ENCODE measurements around the gene PTPRQ. TPM values are rescaled to one million over a fixed set of nuclear protein-coding genes. Genes with fewer than 3 reads are reported as not detected.

The PTPRQ gene
- total and polyA plus RNA-seq, 9 of the 15 experiments (the other 6 are each of a cell fraction or from before 2014, with no cell fraction given): not detected

DNA sequence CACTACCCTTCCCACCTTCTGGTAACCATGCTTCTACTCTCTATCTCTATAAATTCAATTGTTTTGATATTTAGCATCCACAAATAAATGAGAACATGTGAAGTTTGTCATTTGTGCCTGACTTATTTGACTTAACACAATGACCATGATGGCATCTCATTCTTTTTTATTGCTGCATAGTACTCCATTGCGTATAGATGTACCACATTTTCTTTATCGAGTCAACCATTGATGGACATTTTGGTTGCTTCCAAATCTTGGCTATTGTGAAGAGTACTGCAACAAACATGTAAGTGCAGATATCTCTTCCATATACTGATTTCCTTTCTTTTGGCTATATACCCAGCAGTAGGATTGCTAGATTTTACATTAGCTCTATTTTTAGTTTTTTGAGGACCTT is 73.6 kb downstream of the PTPRQ start (continued):
- TF ChIP-seq YY1 (IDR thresholded peaks at IDR 0.05; ENCODE audit: borderline replicate concordance in 1 of 3, control insufficient read depth in 1 of 3, extremely low read depth in 1 of 3, insufficient read depth in 3 of 3, insufficient read length in 1 of 3, insufficient replicate concordance in 2 of 3, low read depth in 1 of 3, low read length in 2 of 3) (no peak), ZNF830 (CRISPR knock-in tag; IDR thresholded peaks at IDR 0.05) (no peak), ZNF146 (CRISPR knock-in tag; IDR thresholded peaks at IDR 0.05; ENCODE audit: unreplicated experiment) (peak; percentile 40), CHD4 (IDR thresholded peaks at IDR 0.05; ENCODE audit: insufficient read depth, insufficient replicate concordance, low read depth, low read length, poor library complexity, severe bottlenecking) (no peak)

DNA sequence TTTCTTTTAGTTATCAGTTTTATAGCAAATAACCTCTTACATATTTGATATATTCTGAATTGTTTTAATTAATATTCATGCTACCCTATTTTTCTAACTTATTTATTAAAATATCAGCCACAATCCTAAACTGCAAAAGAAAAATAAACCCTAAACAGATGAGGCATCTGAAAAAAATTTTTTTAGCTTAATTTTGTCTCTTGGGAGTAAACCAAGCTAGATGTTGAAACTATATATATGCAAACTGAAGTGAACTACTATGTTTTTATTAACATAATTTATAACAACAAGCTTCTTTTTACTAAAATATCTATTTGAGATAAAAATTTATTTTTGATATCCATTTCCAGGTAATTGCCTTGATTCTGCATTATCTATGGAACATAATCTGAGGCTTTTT is 87.6 kb downstream of the PTPRQ start:
- Histone ChIP-seq H3K4me1 (replicated peaks in 1 of 2; ENCODE audit: control insufficient read depth in 2 of 2, insufficient read depth in 2 of 2, low read length in 2 of 2) (no peaks in the 10 kb centered on the region), H3K27me3 (ENCODE audit: control insufficient read depth in 2 of 2, insufficient read depth in 2 of 2, low read length in 2 of 2) (no peaks in the 10 kb centered on the region), H2AFZ (ENCODE audit: low read depth, low read length) (no peak overlapping the region), H4K20me1 (replicated peaks; ENCODE audit: control insufficient read depth, insufficient read depth, low read length) (no peaks in the 10 kb centered on the region), H3K9me1 (ENCODE audit: control insufficient read depth, insufficient read depth, low read length) (no peaks in the 10 kb centered on the region), H3K4me2 (ENCODE audit: insufficient read depth, low read length) (no peak overlapping the region), H3K4me3 (no peak overlapping the region), H3K36me3 (ENCODE audit: control insufficient read depth, insufficient read depth, low read length) (no peaks in the 10 kb centered on the region), H3K79me2 (ENCODE audit: control insufficient read depth, insufficient read depth, low read length) (no peaks in the 10 kb centered on the region), H3K9me3 (replicated peaks; ENCODE audit: control insufficient read depth, insufficient read depth, low read depth, low read length) (no peaks in the 10 kb centered on the region; the same call in 1 of the 2 replicates), H3K9ac (ENCODE audit: insufficient read depth in 1 of 2, low read depth in 2 of 2, low read length in 2 of 2) (no peak overlapping the region), H3K27ac (ENCODE audit: extremely low read depth, low read depth, low read length) (no peak overlapping the region)
- in situ Hi-C loops (cut with MboI) (no loop called here), intact Hi-C loops (cut with micrococcal nuclease) (no loop called here)
- CTCF ChIA-PET (ENCODE audit: low intra/inter-chr PET ratio): no interaction called here
- FAIRE-seq (no peak), DNase-seq (ENCODE audit: extremely low read depth in 1 of 4, low spot score in 3 of 4) (no peak), ATAC-seq (no peak)
- POLR2A ChIA-PET: no interaction called here
- BruUV-seq (replicated peaks): no TSS peak
- TF ChIP-seq FUS (optimal IDR thresholded peaks at IDR 0.05; ENCODE audit: low read depth, low read length): no peak
- no peak for TF ChIP-seq KAT8 (IDR thresholded peaks at IDR 0.05; ENCODE audit: low read depth)
- no peak for TF ChIP-seq PRPF4 (IDR thresholded peaks at IDR 0.05; ENCODE audit: insufficient read depth, low read depth, low read length, poor library complexity, severe bottlenecking)
- TF ChIP-seq MCM7 (IDR thresholded peaks at IDR 0.05): no peak
- TF ChIP-seq, protein P1, sequence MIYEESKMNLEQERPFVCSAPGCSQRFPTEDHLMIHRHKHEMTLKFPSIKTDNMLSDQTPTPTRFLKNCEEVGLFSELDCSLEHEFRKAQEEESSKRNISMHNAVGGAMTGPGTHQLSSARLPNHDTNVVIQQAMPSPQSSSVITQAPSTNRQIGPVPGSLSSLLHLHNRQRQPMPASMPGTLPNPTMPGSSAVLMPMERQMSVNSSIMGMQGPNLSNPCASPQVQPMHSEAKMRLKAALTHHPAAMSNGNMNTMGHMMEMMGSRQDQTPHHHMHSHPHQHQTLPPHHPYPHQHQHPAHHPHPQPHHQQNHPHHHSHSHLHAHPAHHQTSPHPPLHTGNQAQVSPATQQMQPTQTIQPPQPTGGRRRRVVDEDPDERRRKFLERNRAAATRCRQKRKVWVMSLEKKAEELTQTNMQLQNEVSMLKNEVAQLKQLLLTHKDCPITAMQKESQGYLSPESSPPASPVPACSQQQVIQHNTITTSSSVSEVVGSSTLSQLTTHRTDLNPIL (CRISPR knock-in tag; IDR thresholded peaks at IDR 0.05): no peak
- TF ChIP-seq, protein P2, sequence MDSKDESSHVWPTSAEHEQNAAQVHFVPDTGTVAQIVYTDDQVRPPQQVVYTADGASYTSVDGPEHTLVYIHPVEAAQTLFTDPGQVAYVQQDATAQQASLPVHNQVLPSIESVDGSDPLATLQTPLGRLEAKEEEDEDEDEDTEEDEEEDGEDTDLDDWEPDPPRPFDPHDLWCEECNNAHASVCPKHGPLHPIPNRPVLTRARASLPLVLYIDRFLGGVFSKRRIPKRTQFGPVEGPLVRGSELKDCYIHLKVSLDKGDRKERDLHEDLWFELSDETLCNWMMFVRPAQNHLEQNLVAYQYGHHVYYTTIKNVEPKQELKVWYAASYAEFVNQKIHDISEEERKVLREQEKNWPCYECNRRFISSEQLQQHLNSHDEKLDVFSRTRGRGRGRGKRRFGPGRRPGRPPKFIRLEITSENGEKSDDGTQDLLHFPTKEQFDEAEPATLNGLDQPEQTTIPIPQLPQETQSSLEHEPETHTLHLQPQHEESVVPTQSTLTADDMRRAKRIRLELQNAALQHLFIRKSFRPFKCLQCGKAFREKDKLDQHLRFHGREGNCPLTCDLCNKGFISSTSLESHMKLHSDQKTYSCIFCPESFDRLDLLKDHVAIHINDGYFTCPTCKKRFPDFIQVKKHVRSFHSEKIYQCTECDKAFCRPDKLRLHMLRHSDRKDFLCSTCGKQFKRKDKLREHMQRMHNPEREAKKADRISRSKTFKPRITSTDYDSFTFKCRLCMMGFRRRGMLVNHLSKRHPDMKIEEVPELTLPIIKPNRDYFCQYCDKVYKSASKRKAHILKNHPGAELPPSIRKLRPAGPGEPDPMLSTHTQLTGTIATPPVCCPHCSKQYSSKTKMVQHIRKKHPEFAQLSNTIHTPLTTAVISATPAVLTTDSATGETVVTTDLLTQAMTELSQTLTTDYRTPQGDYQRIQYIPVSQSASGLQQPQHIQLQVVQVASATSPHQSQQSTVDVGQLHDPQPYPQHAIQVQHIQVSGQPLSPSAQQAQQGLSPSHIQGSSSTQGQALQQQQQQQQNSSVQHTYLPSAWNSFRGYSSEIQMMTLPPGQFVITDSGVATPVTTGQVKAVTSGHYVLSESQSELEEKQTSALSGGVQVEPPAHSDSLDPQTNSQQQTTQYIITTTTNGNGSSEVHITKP (IDR thresholded peaks at IDR 0.05; ENCODE audit: partially characterized antibody): no peak
- TF ChIP-seq, protein P3, sequence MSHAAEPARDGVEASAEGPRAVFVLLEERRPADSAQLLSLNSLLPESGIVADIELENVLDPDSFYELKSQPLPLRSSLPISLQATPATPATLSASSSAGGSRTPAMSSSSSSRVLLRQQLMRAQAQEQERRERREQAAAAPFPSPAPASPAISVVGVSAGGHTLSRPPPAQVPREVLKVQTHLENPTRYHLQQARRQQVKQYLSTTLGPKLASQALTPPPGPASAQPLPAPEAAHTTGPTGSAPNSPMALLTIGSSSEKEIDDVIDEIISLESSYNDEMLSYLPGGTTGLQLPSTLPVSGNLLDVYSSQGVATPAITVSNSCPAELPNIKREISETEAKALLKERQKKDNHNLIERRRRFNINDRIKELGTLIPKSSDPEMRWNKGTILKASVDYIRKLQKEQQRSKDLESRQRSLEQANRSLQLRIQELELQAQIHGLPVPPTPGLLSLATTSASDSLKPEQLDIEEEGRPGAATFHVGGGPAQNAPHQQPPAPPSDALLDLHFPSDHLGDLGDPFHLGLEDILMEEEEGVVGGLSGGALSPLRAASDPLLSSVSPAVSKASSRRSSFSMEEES (CRISPR knock-in tag; IDR thresholded peaks at IDR 0.05): no peak
- no peak for TF ChIP-seq TARDBP (IDR thresholded peaks at IDR 0.05)
- TF ChIP-seq SUPT5H (IDR thresholded peaks at IDR 0.05): no peak
- TF ChIP-seq KLF13 (tag; IDR thresholded peaks at IDR 0.05; ENCODE audit: borderline replicate concordance, low read depth): no peak
- no peak for TF ChIP-seq FOXJ2 (tag; IDR thresholded peaks at IDR 0.05)

Data from K562 (cell line).